Measurements from ENCODE around the gene GSE1.

GRCh38 chr16:85568519-85568918 is 44.6 kb upstream of the GSE1 start:
- TF ChIP-seq POLR2A (IDR thresholded peaks at IDR 0.05) (no peak), CTCF (IDR thresholded peaks at IDR 0.05) (no peak)
